ENCODE measurements around the gene PLEKHG3.
A peak's percentile ranks its signal among the peaks of the same experiment; 100 is the strongest.
"Not testable (repeated sequence)": the region's sequence is repeated elsewhere in the genome, so short reads cannot be mapped to it uniquely, and the experiment has no call there.

The PLEKHG3 gene

GRCh38 chr14:64688811-64689281 lies 15.4 kb upstream of the PLEKHG3 start:
- DNase-seq: no peak

- no peak for DNase-seq
Observed at GRCh38 chr14:64689289-64689688, 14.9 kb upstream of the PLEKHG3 start.

- not testable (repeated sequence) for DNase-seq
Observed at GRCh38 chr14:64690607-64691006, 13.6 kb upstream of the PLEKHG3 start.

- DNase-seq: no peak
Observed at GRCh38 chr14:64691376-64691775, 12.8 kb upstream of the PLEKHG3 start.

- DNase-seq: no peak
Observed at GRCh38 chr14:64692189-64692985, 11.8 kb upstream of the PLEKHG3 start.

GRCh38 chr14:64692986-64693809 lies 11.0 kb upstream of the PLEKHG3 start:
- no peak for DNase-seq

- DNase-seq: no peak
Observed at GRCh38 chr14:64693810-64694165, 10.4 kb upstream of the PLEKHG3 start.

- DNase-seq: no peak
Observed at GRCh38 chr14:64695071-64695470, 9.2 kb upstream of the PLEKHG3 start.

- DNase-seq: no peak
Observed at GRCh38 chr14:64696355-64696857, 7.8 kb upstream of the PLEKHG3 start.

GRCh38 chr14:64698903-64699302 lies 5.3 kb upstream of the PLEKHG3 start:
- no peak for DNase-seq

- no peak for DNase-seq
Observed at GRCh38 chr14:64700290-64700689, 3.9 kb upstream of the PLEKHG3 start.

- no peak for DNase-seq
Observed at GRCh38 chr14:64700894-64701293, 3.3 kb upstream of the PLEKHG3 start.

- DNase-seq: no peak
Observed at GRCh38 chr14:64701660-64702059, 2.6 kb upstream of the PLEKHG3 start.

GRCh38 chr14:64702493-64703394 lies 1.5 kb upstream of the PLEKHG3 start:
- no peak for DNase-seq

GRCh38 chr14:64703395-64704142 lies 655 bp upstream of the PLEKHG3 start:
- peak; percentile 26 for DNase-seq

GRCh38 chr14:64704743-64705380 lies 638 bp downstream of the PLEKHG3 start:
- DNase-seq: no peak

GRCh38 chr14:64705381-64706118 lies 1.3 kb downstream of the PLEKHG3 start:
- no peak for DNase-seq

GRCh38 chr14:64706119-64706592 lies 1.9 kb downstream of the PLEKHG3 start:
- no peak for DNase-seq

- DNase-seq: no peak
Observed at GRCh38 chr14:64706593-64707193, 2.5 kb downstream of the PLEKHG3 start.

GRCh38 chr14:64707661-64708060 lies 3.4 kb downstream of the PLEKHG3 start:
- DNase-seq: peak; percentile 88
